Stomach (tissue), 9 donors: ENCODE measurements around the gene CDYL. TPM values are rescaled to one million over a fixed set of nuclear protein-coding genes. Genes with fewer than 3 reads are reported as not detected.
A peak's percentile ranks its signal among the peaks of the same experiment; 100 is the strongest.

Source experiments
- DNase-seq, 2 donors: peaks; one replicate each; pipeline versions ENCODE4 v3.0.0 to v3.0.0-alpha.2; 2013 to 2019
- H3K27ac ChIP-seq, 5 donors: fragments of 200-600 bp in 4 of 5; sonication (generic) in 4 of 5; one replicate each; pipeline ENCODE4 v1.5.1; 2013 to 2019; ENCODE audit warnings: mild to moderate bottlenecking in 1 of 5, moderate library complexity in 1 of 5
- H3K27me3 ChIP-seq, 3 donors: fragments of 200-600 bp; sonication (generic); one replicate each; pipeline ENCODE4 v1.5.1; 2017 to 2019; ENCODE audit warnings: mixed run types in 1 of 3
- H3K36me3 ChIP-seq, 4 donors: fragments of 200-600 bp; sonication (generic); 1 replicate in 3 of 4; 2 replicates in 1 of 4; pipeline ENCODE4 v1.5.1; 2016 to 2019
- H3K4me1 ChIP-seq, 4 donors: fragments of 200-600 bp; sonication (generic); one replicate each; pipeline ENCODE4 v1.5.1; 2016 to 2019
- H3K4me3 ChIP-seq, 4 donors: fragments of 200-600 bp; sonication (generic) in 3 of 4; one replicate each; pipeline ENCODE4 v1.5.1; 2016 to 2019; ENCODE audit warnings: mild to moderate bottlenecking in 1 of 4
- H3K9me3 ChIP-seq, 4 donors: fragments of 200-600 bp; sonication (generic); one replicate each; pipeline ENCODE4 v1.5.1; 2016 to 2019
- CTCF ChIP-seq, 7 experiments: fragments of 450-650 bp in 4 of 7; fragments of 200-600 bp in 3 of 7; sonication (generic) in 3 of 7; IDR thresholded peaks; one replicate each; pipeline ENCODE4 v1.5.1; 2016 to 2019; ENCODE audit warnings: antibody characterized with exemption in 7 of 7, control low read depth in 2 of 7, mild to moderate bottlenecking in 1 of 7
- EP300 ChIP-seq: sonication (generic); formaldehyde crosslinking; IDR thresholded peaks from one replicate; pipeline ENCODE4 v1.6.1; 2017; ENCODE audit warnings: antibody characterized with exemption
- POLR2A ChIP-seq, 4 donors: fragments of 450-650 bp; IDR thresholded peaks; one replicate each; pipeline ENCODE4 v1.6.1; 2016; ENCODE audit warnings: antibody characterized with exemption in 4 of 4, control low read depth in 2 of 4, mild to moderate bottlenecking in 1 of 4, moderate library complexity in 1 of 4
- POLR2AphosphoS5 ChIP-seq, 3 donors: sonication (generic); formaldehyde crosslinking; IDR thresholded peaks; one replicate each; pipeline ENCODE4 v1.6.1; 2016; ENCODE audit warnings: antibody characterized with exemption in 3 of 3
- WGBS, 5 donors: extraction: QIAGEN DNeasy Blood & Tissue Kit in 3 of 5; methylation state at CpG; one replicate each; pipeline versions ENCODE4 v1.1.5 to v1.1.7; 2013 to 2018; 5-methylcytosine and 5-hydroxymethylcytosine counted together
- intact Hi-C: fragments of 100-400 bp; cut with DNase I; formaldehyde crosslinking; loops from one replicate; pipeline ENCODE4 v1.15.1; 2023; ENCODE audit warnings: low total_unique reads
- polyA plus RNA-seq, 3 donors: library from polyadenylated mRNA; stranded (reverse); fragments of 200-250 nt; gene quantifications; one replicate each; pipeline ENCODE4 v1.2.3, GENCODE V29; 2013
- total RNA-seq, 5 donors: library from RNA; depleted of rRNA; stranded (reverse); fragments of >200 nt; gene quantifications; one replicate each; pipeline versions ENCODE4 v1.1.0 to v1.2.3, GENCODE V29; 2014 to 2016
- donor health status: healthy with polysubstance abuse.
- donor health status: Bipolar disorder and iron deficiency.
- donor health status: healthy.

Gene CDYL
- total and polyA plus RNA-seq, 8 donors: 6.2 to 226 (median 18.4) TPM

GRCh38 chr6:4840169-4840568 lies 64.0 kb downstream of the CDYL start:
- Histone ChIP-seq H3K4me3 (no peak overlapping the region), H3K27ac (no peak overlapping the region), H3K9me3 (peaks cover 7 to 38% (median 18%) of the 10 kb centered on the region in 4 donors), H3K36me3 (peaks cover 0 to 16% (median 0%) of the 10 kb centered on the region in 4 donors), H3K27me3 (no peaks in the 10 kb centered on the region), H3K4me1 (no peaks in the 10 kb centered on the region)
- no peak for DNase-seq
- TF ChIP-seq EP300 (no peak), CTCF (IDR thresholded peaks at IDR 0.05) (no peak)
- intact Hi-C loops: no loop called here
- 92 to 94% (median 92%) methylated on average over 3 of the region's 3 CpGs for WGBS, 5 donors

- Histone ChIP-seq H3K4me1 (peaks cover 9 to 19% (median 13%) of the 10 kb centered on the region in 4 donors), H3K4me3 (no peak overlapping the region), H3K27ac (no peak overlapping the region), H3K36me3 (no peaks in the 10 kb centered on the region), H3K9me3 (peaks cover 0 to 29% (median 16%) of the 10 kb centered on the region in 4 donors), H3K27me3 (no peaks in the 10 kb centered on the region)
- intact Hi-C loops: no loop called here
- TF ChIP-seq CTCF (IDR thresholded peaks at IDR 0.05) (no peak), EP300 (no peak), POLR2AphosphoS5 (IDR thresholded peaks at IDR 0.05) (no peak), POLR2A (IDR thresholded peaks at IDR 0.05) (no peak)
- WGBS, 5 donors: 94 to 98% (median 96%) methylated on average over 7 of the region's 7 CpGs
- DNase-seq: no peak
Measured at GRCh38 chr6:4844108-4844507, 67.9 kb downstream of the CDYL start.

GRCh38 chr6:4846387-4846786 lies 70.2 kb downstream of the CDYL start:
- no peak for DNase-seq
- Histone ChIP-seq H3K4me3 (no peak overlapping the region), H3K27me3 (no peaks in the 10 kb centered on the region), H3K36me3 (no peaks in the 10 kb centered on the region), H3K9me3 (peaks cover 0 to 26% (median 14%) of the 10 kb centered on the region in 4 donors), H3K27ac (no peak overlapping the region), H3K4me1 (peaks cover 10 to 23% (median 16%) of the 10 kb centered on the region in 4 donors)
- TF ChIP-seq EP300 (no peak), CTCF (IDR thresholded peaks at IDR 0.05) (no peak), POLR2AphosphoS5 (IDR thresholded peaks at IDR 0.05) (no peak), POLR2A (IDR thresholded peaks at IDR 0.05) (no peak)
- WGBS, 5 donors: 30 to 58% (median 49%) methylated on average over 2 of the region's 2 CpGs
- intact Hi-C loops: no loop called here

GRCh38 chr6:4848382-4849068 lies 72.3 kb downstream of the CDYL start:
- Histone ChIP-seq H3K27me3 (no peaks in the 10 kb centered on the region), H3K4me3 (no peak overlapping the region), H3K4me1 (peaks cover 12 to 29% (median 16%) of the 10 kb centered on the region in 4 donors), H3K9me3 (peaks cover 0 to 13% (median 5%) of the 10 kb centered on the region in 4 donors), H3K27ac (no peak overlapping the region), H3K36me3 (no peaks in the 10 kb centered on the region)
- TF ChIP-seq EP300: no peak
- TF ChIP-seq CTCF (IDR thresholded peaks at IDR 0.05): peak in 1 of 7 experiments; percentile 34
- no peak for TF ChIP-seq POLR2A (IDR thresholded peaks at IDR 0.05)
- no peak for TF ChIP-seq POLR2AphosphoS5 (IDR thresholded peaks at IDR 0.05)
- peak; percentile 47 to 49 for DNase-seq
- 51 to 54% (median 52%) methylated on average over 7 of the region's 7 CpGs for WGBS, 5 donors
- intact Hi-C loops: no loop called here
